Fibroblast of skin of back (primary cell): ENCODE measurements around the gene PARVB.
"Not testable (repeated sequence)": the region's sequence is repeated elsewhere in the genome, so short reads cannot be mapped to it uniquely, and the experiment has no call there.

Experiments
- DNase-seq: peaks from one replicate; pipeline ENCODE4 v3.0.0-alpha.2; 2013

PARVB gene

GRCh38 chr22:44028091-44028490 lies 4.0 kb downstream of the PARVB start:
- DNase-seq, result no peak

- no peak for DNase-seq
Observed at GRCh38 chr22:44029069-44029468, 5.0 kb downstream of the PARVB start.

DNA sequence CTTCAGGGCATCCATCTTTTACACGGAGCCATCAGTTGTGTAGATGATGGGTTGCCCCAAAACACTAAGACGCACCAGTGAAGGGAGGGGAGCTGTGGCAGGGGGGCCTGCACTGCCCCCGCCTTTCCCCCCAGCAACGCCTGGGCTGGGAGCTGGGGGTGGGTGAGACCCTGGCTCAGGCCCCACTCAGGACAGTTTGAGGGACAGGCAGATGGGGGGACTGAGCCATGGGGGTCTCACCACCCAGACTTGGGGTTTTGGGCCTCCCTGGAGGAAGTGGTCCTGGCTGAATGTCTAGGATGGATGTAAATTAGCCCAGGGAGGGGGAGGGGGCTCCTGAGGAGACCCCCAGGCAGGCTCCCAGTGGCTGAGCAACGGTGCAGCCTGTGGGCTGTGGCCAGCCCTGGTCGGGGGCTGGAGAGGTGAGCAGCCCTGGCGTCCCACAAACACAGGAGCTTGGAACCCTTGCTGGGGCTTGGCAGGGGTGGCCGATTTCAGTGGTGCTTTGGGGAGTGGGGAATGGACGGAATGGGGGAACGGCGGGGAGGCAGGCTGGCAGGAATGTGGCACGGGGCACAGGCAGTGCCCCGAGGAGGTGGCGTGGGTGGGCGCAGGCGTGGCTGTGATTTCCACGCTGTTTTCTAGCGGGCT lies 6.1 kb downstream of the PARVB start:
- DNase-seq, result no peak

- no peak for DNase-seq
Observed at GRCh38 chr22:44030702-44031082, 6.6 kb downstream of the PARVB start.

DNA sequence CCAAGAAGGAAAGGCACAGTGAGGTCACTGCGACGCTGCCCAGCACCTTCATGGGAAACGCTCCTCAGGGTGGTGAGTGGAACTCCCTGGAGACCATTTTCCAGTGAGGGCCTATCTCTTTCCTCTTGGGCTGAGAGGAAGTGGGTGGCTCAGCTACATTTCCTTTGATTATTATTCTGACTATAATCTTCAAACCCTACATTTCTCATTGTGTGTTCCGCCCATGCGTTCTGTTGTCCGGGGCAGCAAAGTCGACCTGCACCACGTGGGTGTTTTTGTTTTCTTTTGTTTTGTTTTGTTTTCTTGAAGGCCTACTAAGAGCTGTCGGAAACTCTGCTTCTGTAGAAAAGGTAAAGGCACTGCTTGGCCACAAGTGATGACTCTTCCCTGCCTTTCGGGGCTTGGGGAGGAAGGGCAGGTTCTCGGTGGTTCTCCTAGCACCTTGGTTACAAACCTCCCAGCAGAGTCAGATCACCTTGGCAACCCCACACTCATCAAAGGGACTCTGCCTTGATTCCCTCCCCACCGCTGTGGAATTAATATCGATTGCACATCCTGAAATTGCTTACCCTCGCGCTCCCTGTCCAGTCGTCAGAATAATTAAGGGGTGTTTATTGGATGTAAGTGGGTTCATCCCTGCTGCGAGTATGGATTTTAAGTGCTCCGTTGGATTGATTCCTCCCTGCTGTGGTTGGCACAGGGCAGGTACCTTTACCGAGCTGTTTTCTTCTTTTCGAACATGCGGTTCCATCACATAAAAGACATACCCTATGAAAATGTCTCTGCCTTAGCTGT lies 7.3 kb downstream of the PARVB start:
- no peak for DNase-seq

DNA sequence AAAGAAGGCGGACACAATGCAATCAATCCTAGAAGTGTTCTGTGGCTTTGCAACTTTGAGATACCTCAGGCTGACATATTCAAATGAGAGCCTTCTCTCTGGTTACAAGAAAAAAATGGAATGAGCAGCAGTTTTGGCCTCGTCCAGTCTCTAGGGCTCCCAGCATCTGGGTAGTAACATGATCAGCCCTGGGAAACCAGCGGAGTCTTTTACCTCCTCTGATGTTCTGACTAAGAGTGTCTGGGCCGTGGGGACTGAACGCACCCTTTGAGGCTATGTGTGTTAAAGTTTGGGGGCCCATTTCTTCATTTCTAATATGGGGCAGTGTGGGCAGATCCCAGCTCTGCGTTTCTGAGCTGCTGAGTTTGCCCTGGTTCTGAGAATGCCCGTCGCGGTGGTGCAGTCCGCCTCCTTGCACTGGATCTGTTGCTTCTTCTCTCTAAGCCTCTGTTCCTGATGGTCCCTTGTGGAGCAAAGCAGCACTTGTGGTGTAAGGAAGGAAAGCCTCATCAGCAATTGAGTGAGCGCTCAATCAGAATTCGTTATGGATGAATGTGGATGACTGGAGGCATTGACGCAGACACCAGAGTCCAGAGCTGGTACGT lies 8.1 kb downstream of the PARVB start:
- DNase-seq, result no peak

- no peak for DNase-seq
Observed at GRCh38 chr22:44033287-44033686, 9.2 kb downstream of the PARVB start.

DNA sequence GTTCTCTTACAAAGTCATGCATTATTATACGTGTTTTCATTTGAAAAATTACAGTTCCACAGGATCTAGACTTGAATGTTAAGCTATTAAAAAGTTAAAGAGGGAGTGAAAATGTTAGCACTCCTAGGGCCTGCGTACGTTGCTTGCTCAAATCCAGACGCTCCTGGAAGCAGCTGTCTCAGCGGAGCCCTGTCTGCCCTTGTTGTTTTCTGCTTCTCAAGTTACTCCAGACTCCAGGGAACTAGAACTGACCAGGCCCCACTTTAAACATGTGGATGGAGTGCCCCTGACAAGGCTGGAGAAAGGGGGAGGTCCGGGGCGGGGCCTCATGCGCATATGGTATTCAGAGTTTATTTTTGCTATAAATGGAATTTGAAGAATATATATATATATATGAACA lies 9.6 kb downstream of the PARVB start:
- DNase-seq, result peak; percentile 27

- peak; percentile 94 for DNase-seq
Observed at GRCh38 chr22:44037519-44038375, 13.6 kb downstream of the PARVB start.

GRCh38 chr22:44039566-44040171 lies 15.6 kb downstream of the PARVB start:
- DNase-seq, result no peak

DNA sequence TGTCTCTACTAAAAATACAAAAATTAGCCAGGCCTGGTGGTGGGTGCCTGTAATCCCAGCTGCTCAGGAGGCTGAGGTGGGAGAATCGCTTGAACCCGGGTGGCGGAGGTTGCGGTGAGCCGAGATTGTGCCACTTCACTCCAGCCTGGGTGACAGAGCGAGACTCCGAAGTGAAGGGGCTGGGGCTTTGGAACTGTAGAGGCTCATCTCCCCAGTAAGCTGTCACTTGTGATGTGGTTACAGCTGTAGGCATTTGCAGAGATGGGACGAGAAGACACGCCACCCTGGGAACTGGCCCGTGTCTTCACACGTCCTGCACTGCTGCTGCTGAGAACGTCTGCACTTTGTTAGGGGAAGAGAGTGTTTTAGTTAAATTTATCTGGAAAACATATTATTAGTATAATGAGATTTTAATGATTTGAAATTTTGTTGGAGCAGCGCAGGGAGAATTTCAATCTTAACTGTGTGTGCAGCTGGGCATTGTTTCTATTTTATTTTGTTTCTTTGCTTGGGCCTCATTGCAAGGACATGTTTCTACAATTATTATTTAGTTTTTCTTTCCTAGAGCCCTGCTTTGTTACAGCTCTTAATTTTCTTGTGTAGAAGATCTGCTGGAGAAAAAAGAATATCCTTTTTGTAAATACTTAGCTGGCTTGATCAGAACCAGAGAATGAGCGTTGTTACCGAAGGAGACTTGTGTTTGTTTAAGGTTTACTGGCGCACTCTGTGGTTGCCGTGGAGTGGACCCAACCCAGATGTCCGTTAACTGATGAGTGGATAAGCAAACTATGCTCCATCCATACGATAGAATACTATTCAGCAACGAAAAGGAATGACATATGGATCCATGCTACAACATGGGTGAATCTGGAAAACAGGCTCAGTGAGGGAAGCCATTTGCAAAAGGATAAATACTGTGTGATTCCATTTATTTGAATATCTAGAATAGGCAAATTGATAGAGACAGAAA lies 18.4 kb downstream of the PARVB start:
- DNase-seq, result peak; percentile 28

GRCh38 chr22:44045145-44045544 lies 21.0 kb downstream of the PARVB start:
- DNase-seq, result peak; percentile 81

DNA sequence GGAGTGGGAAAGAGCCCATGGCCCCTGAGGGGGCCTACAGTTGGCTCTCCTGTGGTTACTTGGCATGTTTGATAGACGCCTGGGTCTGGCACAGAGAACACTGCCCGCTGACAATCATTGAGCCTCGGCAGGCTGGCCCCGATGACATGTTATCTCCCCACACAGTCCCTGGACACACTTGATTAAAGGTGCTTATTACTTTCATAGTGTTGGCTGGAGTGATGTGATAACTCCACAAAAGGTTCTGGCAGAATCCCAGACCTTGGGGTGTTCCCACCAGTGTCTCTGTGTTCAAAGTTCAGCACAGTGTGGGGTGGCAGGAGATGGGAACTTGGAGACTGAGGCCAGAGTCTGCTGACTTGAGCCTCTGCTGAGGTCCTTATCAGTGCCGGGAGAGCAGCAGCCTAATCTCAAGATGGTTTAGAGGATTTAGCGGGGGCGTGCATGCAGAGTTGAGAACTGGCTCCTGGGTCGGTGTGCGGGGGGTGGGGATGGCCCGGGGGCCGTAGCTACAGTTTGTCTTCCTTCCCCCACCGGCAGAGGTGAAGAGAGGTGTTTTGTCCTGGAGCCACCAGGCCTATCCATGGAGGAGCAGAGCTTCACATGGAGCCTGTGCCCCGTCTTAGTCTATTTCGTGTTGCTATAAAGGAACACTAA lies 22.5 kb downstream of the PARVB start:
- no peak for DNase-seq

- DNase-seq, result no peak
Observed at GRCh38 chr22:44047891-44048301, 23.8 kb downstream of the PARVB start.

DNA sequence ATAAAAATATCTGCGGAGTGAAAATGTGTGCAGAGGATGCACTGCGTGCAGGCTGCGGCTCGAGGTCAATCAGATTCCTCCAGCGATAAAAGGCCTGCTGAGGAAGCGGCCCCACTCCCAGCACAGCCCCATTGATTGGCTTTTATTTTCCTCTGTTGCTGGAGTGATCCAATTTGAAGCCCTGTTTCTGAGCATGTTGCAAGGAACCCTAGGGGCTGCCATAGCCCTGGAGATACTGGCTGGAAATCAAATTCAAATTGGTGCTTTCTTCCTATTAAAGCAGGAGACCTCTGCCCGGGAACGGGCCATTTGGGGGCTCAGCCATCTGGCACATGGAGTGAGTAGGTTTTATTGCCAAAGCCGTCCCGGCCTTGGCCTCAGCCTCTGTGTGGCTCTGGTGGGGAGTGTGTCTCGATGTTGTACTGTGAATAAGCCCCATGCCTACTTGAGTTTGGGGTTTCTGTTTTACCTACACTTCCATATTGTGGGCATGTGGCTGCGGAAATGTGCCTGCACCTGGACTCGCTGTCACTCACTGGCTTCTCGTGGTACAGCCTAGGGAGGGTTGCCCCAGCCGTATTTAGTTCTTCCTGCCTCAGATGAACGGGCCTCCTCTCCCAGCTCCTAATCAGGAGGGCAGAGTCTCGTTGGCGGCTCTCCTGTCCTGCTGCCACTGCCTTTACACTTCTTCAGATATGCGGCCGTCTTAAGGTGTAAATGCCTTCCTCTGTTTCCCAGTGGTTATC lies 25.6 kb downstream of the PARVB start:
- DNase-seq, result no peak

- DNase-seq, result no peak
Observed at GRCh38 chr22:44050766-44051355, 26.8 kb downstream of the PARVB start.

DNA sequence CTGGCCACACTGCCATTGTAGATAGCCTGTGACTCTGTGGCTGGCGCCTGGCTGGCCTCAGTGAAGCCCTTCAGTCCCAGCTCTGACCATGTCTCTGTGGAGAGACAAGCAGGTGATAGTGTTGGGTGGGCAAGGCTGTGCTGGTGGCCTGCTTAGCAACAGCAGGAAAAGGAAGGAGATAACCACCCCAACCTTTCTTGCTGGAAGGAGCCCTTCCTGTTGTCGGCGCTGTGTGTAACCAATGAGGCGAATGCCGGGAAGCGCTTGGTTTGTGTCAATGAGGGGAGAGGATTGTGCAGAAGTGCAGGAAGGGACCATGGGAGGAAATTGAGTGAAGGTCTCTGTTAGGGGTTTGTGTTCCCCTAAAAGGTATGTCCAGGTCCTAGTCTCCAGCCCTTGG lies 27.3 kb downstream of the PARVB start:
- no peak for DNase-seq

DNA sequence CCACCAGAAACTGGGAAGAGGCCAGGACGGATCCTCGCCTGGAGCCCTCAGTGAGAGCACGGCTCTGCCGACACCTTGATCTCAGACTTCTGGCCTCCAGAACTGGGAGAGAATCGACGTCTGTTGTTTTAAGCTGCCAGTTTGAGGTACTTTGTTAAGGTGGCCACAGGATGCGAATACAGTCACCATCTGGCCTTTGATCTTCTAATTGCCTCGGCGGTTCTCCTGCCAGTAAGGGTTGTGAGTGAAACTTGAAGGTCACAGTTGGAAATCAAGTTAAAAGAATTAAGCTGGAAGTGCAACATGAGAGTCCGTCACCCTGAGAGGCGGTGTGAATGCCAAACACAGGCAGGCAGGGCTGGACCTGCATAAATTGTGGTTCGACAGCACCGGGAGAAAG lies 27.9 kb downstream of the PARVB start:
- no peak for DNase-seq

DNA sequence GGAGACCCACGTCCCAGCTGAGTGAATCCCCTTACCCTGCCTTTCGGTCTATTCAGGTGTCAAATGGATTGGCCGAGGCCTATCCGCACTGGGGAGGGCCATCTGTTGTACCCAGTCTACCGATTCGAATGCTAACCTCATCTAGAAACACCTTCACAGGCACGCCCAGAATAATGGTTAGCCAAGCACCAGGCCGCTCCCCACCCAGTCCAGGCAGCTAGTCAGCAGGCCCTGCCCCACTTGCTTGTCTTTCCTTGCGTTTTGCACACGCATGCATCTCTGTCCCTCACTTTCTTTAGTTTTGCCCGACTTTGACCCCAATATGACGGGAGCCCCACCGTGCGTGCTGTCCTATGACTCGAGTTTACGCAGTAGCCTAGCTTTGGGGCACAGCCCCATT lies 31.7 kb downstream of the PARVB start:
- DNase-seq, result no peak

DNA sequence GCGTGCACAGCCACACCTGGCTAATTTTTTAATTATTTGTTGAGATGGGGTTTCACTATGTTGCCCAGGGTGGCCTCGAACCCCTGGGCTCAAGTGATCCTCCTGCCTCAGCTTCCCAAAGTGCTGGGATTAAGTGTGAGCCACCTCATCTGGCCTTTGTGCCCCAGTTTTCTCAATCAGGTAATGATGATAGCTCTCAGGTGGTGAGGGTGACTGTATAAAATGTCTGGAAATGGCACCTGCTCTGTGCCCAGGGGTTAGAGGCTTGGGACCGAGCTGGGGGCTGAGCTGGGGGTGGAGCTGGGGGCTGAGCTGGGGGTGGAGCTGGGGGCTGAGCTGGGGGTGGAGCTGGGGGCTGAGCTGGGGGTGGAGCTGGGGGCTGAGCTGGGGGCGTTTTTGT lies 32.5 kb downstream of the PARVB start:
- DNase-seq, result not testable (repeated sequence)
